Activated effector memory CD4-positive, alpha-beta T cell treated with anti-CD3 and anti-CD28 coated beads, Interleukin-2, amount 50 U/mL, for 16 hours (primary cell): ENCODE results near the gene ARHGEF7.

Experiments used
- DNase-seq: peaks from one replicate; pipeline ENCODE4 v3.0.0-alpha.2; 2020

The ARHGEF7 gene

GRCh38 chr13:111330066-111330610, 215.0 kb downstream of the ARHGEF7 start:
- no peak for DNase-seq

- no peak for DNase-seq
Measured at GRCh38 chr13:111335298-111335697, 220.2 kb downstream of the ARHGEF7 start.

GRCh38 chr13:111336666-111337065, 221.6 kb downstream of the ARHGEF7 start:
- DNase-seq = no peak

GRCh38 chr13:111337206-111337605, 222.1 kb downstream of the ARHGEF7 start:
- DNase-seq = no peak

GRCh38 chr13:111337741-111338140, 222.6 kb downstream of the ARHGEF7 start:
- DNase-seq = no peak

- DNase-seq = no peak
Measured at GRCh38 chr13:111338841-111339240, 223.7 kb downstream of the ARHGEF7 start.

GRCh38 chr13:111339366-111340143, 224.4 kb downstream of the ARHGEF7 start:
- peak; percentile 55 for DNase-seq

GRCh38 chr13:111341886-111342285, 226.8 kb downstream of the ARHGEF7 start:
- DNase-seq = no peak

- peak; percentile 44 for DNase-seq
Measured at GRCh38 chr13:111342721-111343120, 227.6 kb downstream of the ARHGEF7 start.

- DNase-seq = peak; percentile 44
Measured at GRCh38 chr13:111343186-111343805, 228.2 kb downstream of the ARHGEF7 start.

GRCh38 chr13:111344471-111345191, 229.5 kb downstream of the ARHGEF7 start:
- peak; percentile 45 for DNase-seq

- DNase-seq = peak; percentile 56
Measured at GRCh38 chr13:111345682-111346081, 230.6 kb downstream of the ARHGEF7 start.

GRCh38 chr13:111346101-111346680, 231.1 kb downstream of the ARHGEF7 start:
- peak; percentile 55 for DNase-seq

GRCh38 chr13:111347438-111347837, 232.3 kb downstream of the ARHGEF7 start:
- DNase-seq = no peak

GRCh38 chr13:111353508-111353907, 238.4 kb downstream of the ARHGEF7 start:
- no peak for DNase-seq

GRCh38 chr13:111354789-111355188, 239.7 kb downstream of the ARHGEF7 start:
- no peak for DNase-seq
